SH-SY5Y (cell line): ENCODE measurements around the gene ZBTB32.

Source experiments
- GATA2 ChIP-seq: IDR thresholded peaks from 2 replicates; pipeline ENCODE4 v1.6.1; 2011; ENCODE audit warnings: mild to moderate bottlenecking, low read depth, low read length
- GATA3 ChIP-seq: IDR thresholded peaks from 2 replicates; pipeline ENCODE4 v1.6.1; 2011; ENCODE audit warnings: low read depth, mild to moderate bottlenecking, low read length, moderate library complexity

ZBTB32 gene, protein sequence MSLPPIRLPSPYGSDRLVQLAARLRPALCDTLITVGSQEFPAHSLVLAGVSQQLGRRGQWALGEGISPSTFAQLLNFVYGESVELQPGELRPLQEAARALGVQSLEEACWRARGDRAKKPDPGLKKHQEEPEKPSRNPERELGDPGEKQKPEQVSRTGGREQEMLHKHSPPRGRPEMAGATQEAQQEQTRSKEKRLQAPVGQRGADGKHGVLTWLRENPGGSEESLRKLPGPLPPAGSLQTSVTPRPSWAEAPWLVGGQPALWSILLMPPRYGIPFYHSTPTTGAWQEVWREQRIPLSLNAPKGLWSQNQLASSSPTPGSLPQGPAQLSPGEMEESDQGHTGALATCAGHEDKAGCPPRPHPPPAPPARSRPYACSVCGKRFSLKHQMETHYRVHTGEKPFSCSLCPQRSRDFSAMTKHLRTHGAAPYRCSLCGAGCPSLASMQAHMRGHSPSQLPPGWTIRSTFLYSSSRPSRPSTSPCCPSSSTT

DNA sequence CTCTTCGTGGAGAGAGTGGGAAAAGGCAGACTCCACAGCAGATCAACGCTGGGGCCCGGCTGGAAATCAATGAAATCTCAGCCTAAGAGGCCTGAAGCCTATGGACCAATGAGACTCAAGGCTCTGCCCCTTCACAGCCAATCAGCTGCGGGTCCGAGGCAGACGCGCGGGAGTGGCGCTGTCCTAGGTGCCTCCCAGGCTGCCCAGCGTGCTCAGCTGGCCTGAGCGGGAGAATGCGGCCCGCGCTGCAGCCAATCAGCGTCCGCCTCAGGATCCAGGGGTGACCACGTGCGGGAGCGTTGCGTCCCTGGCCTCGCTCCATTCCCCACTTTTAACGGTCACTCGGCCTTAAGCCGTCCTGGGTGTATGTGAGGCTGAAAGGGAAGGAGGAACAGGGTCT lies at the start of gene ZBTB32:
Gene ZBTB32, plus strand, starts transcription at position 341 of the 400 bp plus-strand sequence. CDS start 10,069 bp downstream, outside the sequence.
- TF ChIP-seq GATA3 (no peak), GATA2 (no peak)

DNA sequence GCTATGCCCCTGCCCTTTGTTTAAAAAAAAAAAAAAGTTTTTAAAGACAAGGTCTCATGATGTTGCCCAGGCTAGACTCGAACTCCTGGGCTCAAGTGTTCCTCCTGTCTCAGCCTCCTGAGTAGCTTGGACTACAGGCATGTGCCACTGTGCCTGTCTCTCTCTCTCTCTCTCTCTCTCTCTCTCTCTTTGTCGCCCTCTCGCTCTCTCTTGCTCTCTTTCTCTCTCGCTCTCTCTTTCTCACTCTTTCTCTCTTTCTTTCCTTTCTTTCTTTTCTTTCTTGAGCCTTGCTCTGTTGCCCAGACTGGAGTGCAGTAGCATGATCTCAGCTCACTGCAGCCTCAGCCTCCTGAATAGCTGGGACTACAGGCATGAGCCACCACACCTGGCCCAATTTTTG lies 48.8 kb upstream of the ZBTB32 start:
- TF ChIP-seq GATA2: no peak

DNA sequence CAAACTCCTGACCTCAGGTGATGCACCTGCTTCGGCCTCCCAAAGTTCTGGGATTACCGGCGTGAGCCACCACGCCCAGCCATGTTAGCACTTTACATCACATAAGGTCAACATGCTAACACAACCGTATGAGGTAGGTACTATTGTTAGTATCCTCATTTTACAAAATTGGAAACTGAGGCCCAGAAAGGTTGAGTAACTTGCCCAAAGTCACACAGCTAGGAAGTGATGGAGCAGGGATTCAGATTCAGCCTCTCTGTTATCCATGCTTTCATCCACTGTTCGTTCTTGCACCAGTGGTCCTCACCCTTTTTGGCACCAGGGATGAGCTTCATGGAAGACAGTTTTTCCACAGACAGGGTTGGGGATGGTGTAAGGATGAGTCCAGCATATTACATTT lies 47.7 kb upstream of the ZBTB32 start:
- TF ChIP-seq GATA3 (no peak), GATA2 (no peak)

DNA sequence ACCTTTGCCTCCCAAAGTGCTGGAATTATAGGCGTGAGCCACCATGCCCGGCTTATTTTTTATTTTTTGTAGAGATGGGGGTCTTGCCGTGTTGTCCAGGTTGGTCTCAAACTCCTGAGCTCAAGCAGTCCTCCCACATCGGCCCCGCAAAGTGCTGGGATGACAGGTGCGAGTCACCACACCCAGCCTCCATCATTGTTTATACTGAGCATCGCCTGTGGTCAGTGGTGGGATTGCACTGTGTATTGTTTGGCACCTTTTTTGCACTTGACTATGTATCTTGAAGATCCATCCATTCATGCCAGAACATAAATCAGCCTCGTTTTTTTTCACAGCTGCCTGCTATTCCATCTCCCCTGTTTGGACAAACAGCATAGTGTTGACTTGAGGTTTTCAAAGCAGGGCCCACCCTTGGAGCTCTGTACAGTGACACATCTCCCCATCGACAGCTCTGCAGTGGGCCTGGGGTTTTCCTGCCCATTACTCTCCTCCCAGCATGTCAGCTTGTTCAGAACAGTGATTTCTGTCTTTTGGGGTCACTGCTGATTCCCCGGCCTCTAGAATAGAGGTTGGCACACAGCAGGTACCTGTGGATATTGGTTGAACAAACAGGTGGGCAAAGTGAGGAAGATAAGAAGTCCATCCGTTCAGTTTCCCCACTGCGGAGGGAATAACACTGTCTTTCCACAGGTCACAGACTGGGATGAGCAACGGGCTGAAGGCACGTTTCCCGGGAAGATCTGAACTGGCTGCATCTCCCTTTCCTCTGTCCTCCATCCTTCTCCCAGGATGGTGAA lies 46.3 kb upstream of the ZBTB32 start:
- TF ChIP-seq GATA2: no peak
- no peak for TF ChIP-seq GATA3

DNA sequence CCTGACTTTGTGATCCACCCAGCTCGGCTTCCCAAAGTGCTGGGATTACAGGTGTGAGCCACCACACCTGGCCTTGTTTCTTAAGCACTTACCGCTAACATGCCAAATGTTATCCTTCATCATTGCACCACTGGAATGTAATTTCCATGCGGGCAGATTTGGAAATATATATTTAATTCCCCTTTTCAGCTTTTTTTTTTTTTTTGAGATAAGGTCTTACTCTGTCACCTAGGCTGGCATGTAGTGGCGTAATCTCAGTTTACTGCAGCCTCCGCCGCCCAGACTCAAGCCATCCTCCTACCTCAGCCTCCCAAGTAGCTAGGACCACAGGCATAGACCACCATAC lies 42.4 kb upstream of the ZBTB32 start:
- TF ChIP-seq GATA3: no peak

DNA sequence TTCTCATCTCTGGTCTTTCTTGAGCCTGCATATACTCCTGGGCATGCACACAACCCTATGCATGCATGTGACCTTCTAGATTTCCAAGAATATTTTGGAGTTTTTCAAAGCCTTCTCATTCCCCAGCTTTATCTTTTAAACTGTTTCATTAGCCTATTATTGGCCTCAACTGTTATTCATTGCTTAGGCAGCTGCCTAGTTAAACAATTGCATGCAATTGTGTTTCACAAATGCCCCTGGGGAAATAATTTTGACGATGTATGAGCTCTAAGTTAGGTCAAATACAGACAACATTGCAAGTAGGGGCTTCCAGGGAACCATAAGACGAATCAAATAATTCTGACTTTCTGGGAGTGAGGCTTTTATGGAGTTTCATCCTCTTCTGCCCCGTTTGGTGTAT lies 40.4 kb upstream of the ZBTB32 start:
- no peak for TF ChIP-seq GATA2
- TF ChIP-seq GATA3: no peak

DNA sequence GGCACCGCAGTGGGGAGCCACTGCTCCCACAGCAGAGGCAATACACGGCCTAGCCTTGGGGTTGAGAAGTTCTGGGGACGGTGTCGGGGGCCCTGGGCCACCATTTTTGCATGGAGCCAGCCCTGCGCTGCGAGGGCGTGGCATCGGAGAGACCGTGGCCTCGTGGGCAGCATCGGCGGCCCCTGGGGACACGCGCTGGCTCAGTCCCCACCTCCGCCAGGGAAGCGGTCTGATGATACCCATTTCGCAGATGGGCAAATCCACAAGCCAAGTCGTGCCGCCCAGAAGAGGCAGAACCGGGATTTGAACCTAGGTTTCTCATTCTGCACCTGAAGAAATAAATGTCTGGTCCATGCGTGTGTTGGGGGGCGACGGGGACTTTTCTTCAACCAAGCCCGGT lies 39.2 kb upstream of the ZBTB32 start:
- TF ChIP-seq GATA3 (no peak), GATA2 (no peak)

DNA sequence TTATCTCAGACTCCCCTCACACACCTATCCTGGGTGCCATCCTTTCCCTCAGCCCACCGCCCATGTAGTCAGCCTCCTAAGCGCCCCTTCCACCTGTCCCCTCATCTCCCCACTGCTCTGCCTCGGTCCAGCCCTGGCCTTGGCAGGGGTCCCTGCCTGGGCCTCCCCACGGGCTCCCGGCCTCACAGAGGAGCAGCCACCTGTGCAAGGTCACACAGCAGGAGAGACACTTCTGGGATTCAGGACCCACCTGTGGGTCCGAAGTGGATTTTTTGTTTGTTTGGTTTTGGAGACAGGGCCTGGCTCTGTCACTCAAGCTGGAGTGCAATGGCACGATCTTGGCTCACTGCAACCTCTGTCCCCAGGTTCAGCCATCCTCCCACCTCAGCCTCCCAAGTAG lies 38.8 kb upstream of the ZBTB32 start:
- no peak for TF ChIP-seq GATA2
- TF ChIP-seq GATA3: no peak

DNA sequence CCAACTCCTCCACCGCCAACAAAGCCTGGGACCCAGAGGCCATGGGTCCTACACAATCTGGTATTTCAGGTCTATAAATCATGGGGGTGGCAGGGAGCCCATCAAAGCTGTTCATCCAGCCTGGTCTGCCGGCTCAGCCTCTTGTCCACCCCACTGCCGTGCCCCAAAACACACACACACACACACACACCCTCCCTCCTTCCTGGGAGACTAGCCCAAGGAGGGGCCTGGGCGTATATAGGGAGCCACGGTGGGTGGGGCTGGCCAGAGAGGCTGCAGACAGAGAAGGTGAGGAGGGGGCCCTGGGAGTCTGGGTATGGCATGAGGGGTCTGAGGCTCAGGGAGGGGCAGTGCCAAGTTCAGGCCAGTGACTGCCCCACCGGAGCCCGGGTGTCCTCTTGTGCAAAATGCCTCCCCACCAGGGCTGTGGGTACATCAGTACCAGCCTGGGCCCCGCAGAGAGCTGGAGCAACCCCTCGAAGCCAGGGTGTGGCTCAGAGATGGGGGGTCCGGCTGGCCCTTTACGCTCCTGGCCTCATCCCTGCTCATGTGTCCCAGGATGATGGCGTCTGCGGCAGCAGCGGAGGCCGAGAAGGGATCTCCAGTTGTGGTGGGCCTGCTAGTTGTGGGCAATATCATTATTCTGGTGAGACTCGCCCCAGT lies 38.0 kb upstream of the ZBTB32 start, which contains the start of gene UPK1A:
Gene UPK1A, plus strand, starts transcription at position 267 of the 663 bp plus-strand sequence. Its CDS starts 296 bp downstream, at position 563.
- no peak for TF ChIP-seq GATA3
- no peak for TF ChIP-seq GATA2

DNA sequence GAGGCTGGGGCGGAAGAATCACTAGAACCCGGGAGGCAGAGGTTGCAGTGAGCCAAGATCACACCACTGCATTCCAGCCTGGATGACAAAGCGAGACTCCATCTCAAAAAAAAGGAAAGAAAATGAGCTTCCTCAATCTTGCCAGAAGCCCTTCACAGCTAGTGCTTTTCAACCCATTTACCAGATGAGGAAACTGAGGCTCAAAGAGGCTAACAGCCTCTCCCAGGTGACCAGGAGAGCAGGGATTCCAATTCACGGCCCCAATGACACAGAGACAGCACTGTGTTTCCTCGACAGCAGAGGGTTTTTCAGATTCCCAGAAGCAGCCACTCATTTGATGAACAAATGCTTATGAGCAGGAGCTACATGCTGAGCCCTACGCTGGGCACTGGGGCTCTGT lies 34.8 kb upstream of the ZBTB32 start:
- TF ChIP-seq GATA2: no peak
- TF ChIP-seq GATA3: no peak

DNA sequence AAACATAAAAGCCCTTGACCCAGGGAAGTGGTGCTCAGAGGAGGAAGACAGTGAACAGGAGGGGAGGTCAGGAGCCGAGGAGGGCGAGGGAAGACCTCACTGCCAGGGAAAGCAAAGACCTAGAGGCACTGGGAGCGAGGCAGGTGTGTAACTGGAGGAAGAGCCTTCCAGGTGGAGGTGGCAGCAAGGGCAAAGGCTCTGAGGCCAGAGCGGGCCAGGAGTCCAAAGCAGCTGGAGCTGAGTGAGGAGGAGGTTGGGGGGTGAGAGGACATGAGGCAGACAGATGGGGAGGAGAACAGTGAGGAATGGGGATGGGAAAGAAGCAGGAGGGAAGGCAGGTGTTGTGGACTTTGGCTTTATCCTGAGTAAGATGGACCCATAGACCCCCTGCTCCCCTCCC lies 34.4 kb upstream of the ZBTB32 start:
- no peak for TF ChIP-seq GATA2
- no peak for TF ChIP-seq GATA3

DNA sequence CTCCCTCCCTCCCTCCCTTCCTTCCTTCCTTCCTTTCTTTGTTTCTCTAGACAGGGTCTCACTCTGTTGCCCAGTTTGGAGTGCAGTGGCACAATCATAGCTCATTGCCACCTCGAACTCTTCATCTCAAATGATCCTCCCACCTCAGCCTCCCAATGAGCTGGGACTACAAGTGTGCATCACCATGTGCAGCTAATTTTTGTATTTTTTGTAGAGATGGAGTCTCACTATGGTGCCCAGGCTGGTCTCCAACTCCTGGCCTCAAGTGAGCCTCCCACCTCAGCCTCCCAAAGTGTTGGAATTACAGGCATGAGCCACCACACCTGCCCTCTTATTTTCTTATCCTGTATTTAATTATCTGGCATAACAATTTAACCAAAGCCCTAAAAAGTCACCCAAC lies 33.7 kb upstream of the ZBTB32 start:
- TF ChIP-seq GATA3 (no peak), GATA2 (no peak)

DNA sequence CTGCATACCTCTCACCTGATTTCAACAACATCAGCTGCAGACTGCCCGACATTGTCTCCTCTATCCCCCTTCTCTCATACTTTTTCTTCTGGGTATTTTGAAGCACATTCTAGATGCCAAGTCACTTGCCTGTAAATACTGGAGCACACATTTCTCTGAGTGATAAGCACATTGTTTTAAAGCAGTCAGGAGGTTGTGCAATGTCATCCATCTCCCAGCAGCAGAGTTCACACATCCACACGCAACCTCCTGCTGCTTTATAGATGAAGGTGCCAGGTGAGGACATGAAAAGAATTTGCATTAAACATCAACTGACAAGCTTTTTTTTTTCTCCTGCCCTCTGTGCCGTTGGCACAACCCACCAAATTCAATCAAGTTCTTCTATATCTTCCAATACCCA lies 32.5 kb upstream of the ZBTB32 start:
- no peak for TF ChIP-seq GATA2
- no peak for TF ChIP-seq GATA3

DNA sequence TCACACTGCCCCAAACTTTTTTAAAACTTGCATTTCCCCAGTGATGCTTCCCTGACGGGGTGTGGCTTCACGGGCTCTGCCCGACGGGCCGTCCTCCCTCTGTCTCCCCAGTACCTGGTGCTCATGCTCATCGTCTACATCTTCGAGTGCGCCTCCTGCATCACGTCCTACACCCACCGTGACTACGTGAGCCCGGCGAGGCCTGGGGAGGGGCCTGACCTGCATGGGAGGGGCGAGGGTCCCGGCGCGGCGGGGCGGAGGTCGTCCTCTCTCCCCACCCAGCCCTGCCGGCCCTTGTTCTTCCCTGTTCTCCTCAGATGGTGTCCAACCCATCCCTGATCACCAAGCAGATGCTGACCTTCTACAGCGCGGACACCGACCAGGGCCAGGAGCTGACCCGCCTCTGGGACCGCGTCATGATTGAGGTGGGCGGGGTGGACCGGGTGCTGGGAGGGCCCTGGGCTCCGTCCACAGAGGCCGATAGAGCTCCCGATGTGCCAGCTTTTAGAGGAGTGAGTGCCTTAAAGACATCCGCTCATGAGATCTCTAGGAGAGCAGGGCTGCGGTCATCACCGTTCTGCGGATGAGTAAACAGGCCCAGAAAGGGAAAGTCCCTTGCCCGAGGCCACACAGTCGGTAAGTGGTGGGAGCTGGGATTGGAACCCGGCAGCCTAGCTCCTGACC lies 31.1 kb upstream of the ZBTB32 start:
- TF ChIP-seq GATA3 (no peak), GATA2 (no peak)
